Omental fat pad (tissue), 4 donors: ENCODE measurements around the gene P3H3. TPM values are rescaled to one million over a fixed set of nuclear protein-coding genes. Genes with fewer than 3 reads are reported as not detected.

Source experiments
- ATAC-seq: fragments of 150-250 bp; one replicate; pipeline ENCODE4 v1.9.1; 2016; ENCODE audit warnings: mild to moderate bottlenecking, moderate library complexity; ENCODE audit not compliant: low FRiP score
- DNase-seq: peaks from one replicate; pipeline ENCODE4 v3.0.0-alpha.2; 2019; ENCODE audit warnings: low spot score
- total RNA-seq, 4 donors: library from RNA; depleted of rRNA; stranded (reverse); fragments of >200 nt; gene quantifications; one replicate each; pipeline ENCODE4 v1.1.0, GENCODE V29; 2016
- TF ChIP-seq, protein P1 (sequence below), 3 donors: fragments of 450-650 bp; IDR thresholded peaks; one replicate each; pipeline ENCODE4 v1.5.1; 2016 to 2017; ENCODE audit warnings: antibody characterized with exemption in 3 of 3, mild to moderate bottlenecking in 3 of 3, moderate library complexity in 2 of 3

The P3H3 gene
- total RNA-seq, 4 donors from 2014 or later: 5.4 to 13.6 (median 10.0) TPM

GRCh38 chr12:6851153-6851920 is 23.1 kb downstream of the P3H3 start, which contains the start of gene CDCA3:
TSS of gene CDCA3 (minus strand) at chr12:6851286. CDS start at chr12:6850952, 334 bp downstream.
- TF ChIP-seq, protein P1, sequence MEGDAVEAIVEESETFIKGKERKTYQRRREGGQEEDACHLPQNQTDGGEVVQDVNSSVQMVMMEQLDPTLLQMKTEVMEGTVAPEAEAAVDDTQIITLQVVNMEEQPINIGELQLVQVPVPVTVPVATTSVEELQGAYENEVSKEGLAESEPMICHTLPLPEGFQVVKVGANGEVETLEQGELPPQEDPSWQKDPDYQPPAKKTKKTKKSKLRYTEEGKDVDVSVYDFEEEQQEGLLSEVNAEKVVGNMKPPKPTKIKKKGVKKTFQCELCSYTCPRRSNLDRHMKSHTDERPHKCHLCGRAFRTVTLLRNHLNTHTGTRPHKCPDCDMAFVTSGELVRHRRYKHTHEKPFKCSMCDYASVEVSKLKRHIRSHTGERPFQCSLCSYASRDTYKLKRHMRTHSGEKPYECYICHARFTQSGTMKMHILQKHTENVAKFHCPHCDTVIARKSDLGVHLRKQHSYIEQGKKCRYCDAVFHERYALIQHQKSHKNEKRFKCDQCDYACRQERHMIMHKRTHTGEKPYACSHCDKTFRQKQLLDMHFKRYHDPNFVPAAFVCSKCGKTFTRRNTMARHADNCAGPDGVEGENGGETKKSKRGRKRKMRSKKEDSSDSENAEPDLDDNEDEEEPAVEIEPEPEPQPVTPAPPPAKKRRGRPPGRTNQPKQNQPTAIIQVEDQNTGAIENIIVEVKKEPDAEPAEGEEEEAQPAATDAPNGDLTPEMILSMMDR (IDR thresholded peaks at IDR 0.05): no peak
- ATAC-seq (peak; percentile 73), DNase-seq (peak; percentile 92)

DNA sequence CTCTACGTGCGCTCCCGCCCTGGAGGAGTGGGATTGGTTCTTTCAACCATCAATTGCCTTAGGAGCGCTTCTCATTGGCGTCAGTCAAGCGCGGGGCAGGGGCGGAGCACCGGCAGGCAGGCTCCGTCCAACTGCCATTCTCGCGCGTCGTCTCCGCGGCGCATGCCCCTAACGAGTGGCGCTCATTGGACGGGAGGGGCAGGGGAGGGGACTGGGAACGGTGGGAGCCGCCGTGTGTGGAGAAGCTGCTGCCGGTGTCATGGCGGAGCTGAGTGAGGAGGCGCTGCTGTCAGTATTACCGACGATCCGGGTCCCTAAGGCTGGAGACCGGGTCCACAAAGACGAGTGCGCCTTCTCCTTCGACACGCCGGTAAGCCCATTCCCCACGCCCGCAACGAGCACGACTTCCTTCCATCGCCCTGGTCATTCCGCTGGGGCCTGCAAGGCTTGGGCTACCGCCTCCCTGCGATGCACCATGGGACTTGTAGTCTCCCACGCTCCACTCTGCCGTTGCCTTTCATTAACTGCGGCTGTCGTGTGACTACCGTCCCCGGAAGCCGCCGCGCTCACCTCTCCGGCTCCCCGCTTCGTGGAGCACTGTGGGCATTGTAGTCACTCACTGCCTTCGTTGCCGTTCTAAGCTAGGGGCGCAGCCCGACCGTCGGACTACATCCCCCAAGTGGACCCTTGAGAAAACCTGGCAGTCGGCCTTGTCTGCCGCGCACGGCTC is 23.9 kb downstream of the P3H3 start, which contains the start of gene USP5:
Gene USP5 (plus strand): TSS at position 230 of the 730 bp plus-strand sequence. CDS start 30 bp downstream, at position 260.
- TF ChIP-seq, protein P1 (IDR thresholded peaks at IDR 0.05): no peak
- peak; percentile 94 for ATAC-seq
- peak; percentile 85 for DNase-seq

- TF ChIP-seq, protein P1 (IDR thresholded peaks at IDR 0.05): no peak
- ATAC-seq: no peak
- no peak for DNase-seq
These were observed 24.6 kb downstream of the P3H3 start for GRCh38 chr12:6852651-6853354.

DNA sequence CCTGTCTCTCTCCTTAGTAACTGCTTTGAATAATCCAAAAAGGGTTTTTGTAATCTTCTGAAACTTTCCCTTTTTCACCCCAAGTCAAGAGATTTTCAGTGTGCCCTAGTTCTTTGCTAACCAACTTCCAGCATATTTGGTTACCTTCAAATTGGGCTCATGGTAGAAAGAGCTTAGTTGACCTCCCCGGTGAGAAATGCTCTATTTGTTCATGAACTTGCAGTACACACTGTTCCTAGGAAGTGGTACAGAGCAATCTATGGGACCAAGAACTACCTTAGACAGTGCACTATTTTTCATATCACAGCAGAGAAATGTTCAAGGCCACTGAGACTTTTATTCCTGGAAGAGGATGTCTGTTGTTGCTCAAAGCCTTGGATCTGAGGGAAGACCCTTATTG is 25.4 kb downstream of the P3H3 start:
- TF ChIP-seq, protein P1 (IDR thresholded peaks at IDR 0.05): no peak
- ATAC-seq (no peak), DNase-seq (no peak)

DNA sequence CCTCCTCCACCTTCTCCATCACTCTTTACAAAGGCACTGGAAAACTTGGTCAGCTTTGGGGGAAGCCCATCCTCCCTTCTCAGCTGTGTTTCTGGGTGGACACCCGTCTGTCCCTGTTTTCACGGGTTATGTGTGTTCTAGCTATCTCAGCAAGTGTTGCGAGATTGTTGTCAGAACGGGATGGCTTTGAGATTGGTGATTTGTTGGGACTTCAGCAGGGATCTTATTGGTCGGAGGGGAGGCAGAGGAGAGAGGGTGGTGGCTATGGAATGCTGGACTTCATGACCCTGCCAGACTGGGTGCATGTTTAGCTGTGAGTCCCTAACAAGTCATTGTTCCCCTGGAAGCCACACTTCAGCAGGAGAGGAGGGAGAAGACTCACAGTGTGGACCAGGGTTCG is 25.8 kb downstream of the P3H3 start:
- TF ChIP-seq, protein P1 (IDR thresholded peaks at IDR 0.05): no peak
- DNase-seq (no peak), ATAC-seq (no peak)

- DNase-seq (no peak), ATAC-seq (no peak)
- TF ChIP-seq, protein P1 (IDR thresholded peaks at IDR 0.05): no peak
These were observed 27.1 kb downstream of the P3H3 start for GRCh38 chr12:6855322-6855721.
